RWPE1 (cell line): Measurements from ENCODE around the gene XG.
A peak's percentile ranks its signal among the peaks of the same experiment; 100 is the strongest.
"Not testable (repeated sequence)": the region's sequence is repeated elsewhere in the genome, so short reads cannot be mapped to it uniquely, and the experiment has no call there.

Source experiments
- CTCF ChIA-PET: fragments of 350-600 bp; sonication (Branson Sonifier 250); formaldehyde crosslinking; extraction: SDS; loops from one replicate; lab custom pipeline; 2021; lab: Yijun Ruan, JAX
- POLR2A ChIA-PET: fragments of 400-600 bp; formaldehyde crosslinking; extraction: SDS; loops from one replicate; lab custom pipeline; 2020; ENCODE audit warnings: antibody characterized with exemption; ENCODE audit not compliant: low non-redundant PET; lab: Yijun Ruan, JAX
- DNase-seq: peaks from one replicate; pipeline ENCODE4 v3.0.0; 2012; ENCODE audit warnings: low spot score
- H3K27ac ChIP-seq: fragments of 450-650 bp; 2 replicates; pipeline ENCODE4 v1.5.1; 2017
- TF ChIP-seq, protein P1 (sequence below): fragments of 450-650 bp; conservative IDR thresholded peaks from 2 replicates; pipeline ENCODE4 v1.5.1; 2017; ENCODE audit warnings: low read depth, mild to moderate bottlenecking

Gene XG

DNA sequence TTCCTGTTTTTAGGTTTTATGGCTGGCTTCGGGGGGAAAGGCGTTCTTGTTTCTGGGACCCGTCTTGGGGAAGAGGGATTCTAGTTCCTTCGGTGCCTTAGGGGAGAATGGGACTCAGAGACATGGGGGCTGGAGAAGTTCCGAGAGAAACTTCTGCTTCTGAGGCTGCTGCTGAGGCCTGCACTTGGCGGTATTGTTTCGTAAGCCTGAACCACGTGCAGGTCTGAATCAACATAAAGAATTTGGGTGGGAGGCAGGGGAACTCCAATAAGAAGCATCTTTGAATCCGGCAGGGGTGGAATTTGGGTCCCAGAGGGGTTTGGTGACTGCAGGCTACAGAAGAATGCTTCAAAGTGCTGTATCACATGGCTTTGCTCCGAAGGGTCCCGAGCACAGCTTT is 15.1 kb downstream of the XG start:
- DNase-seq, result no peak
- POLR2A ChIA-PET, result no interaction called here
- TF ChIP-seq, protein P1, sequence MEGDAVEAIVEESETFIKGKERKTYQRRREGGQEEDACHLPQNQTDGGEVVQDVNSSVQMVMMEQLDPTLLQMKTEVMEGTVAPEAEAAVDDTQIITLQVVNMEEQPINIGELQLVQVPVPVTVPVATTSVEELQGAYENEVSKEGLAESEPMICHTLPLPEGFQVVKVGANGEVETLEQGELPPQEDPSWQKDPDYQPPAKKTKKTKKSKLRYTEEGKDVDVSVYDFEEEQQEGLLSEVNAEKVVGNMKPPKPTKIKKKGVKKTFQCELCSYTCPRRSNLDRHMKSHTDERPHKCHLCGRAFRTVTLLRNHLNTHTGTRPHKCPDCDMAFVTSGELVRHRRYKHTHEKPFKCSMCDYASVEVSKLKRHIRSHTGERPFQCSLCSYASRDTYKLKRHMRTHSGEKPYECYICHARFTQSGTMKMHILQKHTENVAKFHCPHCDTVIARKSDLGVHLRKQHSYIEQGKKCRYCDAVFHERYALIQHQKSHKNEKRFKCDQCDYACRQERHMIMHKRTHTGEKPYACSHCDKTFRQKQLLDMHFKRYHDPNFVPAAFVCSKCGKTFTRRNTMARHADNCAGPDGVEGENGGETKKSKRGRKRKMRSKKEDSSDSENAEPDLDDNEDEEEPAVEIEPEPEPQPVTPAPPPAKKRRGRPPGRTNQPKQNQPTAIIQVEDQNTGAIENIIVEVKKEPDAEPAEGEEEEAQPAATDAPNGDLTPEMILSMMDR, result no peak
- no peak overlapping the region for H3K27ac ChIP-seq
- CTCF ChIA-PET, result no interaction called here

DNA sequence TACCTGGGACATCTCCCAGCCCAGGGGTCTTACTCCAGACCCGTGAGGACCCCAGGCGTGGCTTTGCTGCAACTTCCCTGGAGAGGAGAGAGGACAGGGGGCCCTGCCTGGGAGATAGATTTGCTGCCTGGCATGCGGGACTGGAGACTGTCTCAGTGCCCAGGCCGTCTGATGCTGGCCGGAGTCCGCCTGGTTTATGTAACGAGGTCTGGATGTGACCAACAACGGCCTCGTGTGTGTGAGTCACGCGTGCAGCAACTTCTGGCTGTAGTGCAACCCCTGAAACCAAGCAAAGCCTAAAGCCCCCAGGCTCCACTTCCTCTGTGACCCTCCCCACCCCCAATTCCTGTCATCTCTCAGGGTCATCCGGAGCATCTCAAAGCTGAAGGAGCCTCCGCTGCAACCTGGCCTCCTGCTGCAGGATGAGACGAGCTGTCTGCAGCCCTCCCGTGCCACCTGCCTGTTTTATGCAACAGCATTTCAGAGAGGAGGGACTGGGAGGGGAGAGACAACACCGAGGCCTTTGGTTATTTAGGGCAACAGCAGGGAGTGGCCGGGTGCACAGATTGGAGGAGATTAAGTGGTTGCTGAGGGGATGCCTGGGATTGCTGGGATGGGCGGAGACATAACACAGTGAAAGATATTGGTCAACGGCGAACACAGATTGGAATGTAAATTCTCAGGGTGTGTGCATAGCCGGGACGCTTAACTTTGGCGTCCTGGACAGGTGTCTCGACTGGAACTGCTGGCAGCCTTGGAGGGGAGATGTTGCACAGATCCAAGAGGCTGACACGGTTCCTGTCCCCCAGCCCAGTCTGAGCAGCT is 16.0 kb downstream of the XG start:
- ChIA-PET POLR2A (no interaction called here), CTCF (no interaction called here)
- H3K27ac ChIP-seq, result no peak overlapping the region
- peak; percentile 32 for DNase-seq
- TF ChIP-seq, protein P1, result no peak

DNA sequence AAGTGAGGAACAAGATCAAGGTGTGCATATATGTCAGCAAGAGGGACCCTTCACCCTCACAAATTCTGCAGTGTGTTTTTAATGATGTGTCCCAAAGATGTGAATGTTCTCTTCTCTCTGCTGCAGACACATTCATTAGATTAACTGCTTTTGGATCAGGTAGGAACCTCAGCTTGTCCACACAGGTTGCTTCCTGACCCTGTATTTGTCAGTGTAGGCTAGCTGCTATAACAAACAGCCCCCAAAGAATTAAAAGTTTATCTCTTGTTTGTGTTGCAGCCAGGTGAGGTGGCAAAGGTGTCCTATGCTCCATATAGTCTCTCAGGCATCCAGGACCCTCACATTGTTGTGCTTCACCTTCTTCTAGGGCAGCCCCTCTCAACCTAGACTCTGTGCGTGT is 17.8 kb downstream of the XG start:
- ChIA-PET CTCF (no interaction called here), POLR2A (no interaction called here)
- no peak for DNase-seq
- TF ChIP-seq, protein P1, result no peak
- no peak overlapping the region for H3K27ac ChIP-seq

DNA sequence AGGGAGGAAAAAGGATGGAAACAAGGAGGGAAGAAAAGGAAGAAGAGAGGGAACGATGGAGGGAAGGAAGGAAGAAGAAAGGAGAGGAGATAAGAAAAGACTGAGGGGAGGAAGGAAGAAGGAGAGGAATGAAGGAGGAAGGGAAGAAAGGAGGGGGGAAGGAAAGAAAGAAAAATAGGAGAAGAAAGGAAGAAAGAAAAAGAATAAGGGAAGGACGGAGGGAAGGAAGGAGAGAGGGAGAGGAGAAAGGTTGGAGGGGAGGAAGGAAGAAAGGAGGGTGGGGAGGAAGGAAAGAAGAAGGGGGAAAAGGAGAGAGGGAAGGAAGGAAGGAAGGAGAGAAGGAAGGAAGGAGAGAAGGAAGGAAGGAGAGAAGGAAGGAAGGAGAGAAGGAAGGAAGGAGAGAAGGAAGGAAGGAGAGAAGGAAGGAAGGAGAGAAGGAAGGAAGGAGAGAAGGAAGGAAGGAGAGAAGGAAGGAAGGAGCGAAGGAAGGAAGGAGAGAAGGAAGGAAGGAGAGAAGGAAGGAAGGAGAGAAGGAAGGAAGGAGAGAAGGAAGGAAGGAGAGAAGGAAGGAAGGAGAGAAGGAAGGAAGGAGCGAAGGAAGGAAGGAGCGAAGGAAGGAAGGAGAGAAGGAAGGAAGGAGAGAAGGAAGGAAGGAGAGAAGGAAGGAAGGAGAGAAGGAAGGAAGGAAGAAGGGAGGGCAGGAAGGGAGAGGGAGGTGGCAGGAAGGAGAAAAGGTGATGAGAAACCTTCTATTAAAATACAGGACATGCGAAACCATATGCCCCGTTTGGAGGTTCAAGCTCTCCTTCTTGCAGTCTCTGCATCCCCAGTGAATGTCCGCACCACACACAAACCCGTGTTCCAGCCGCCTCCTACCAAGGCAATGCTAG is 21.6 kb downstream of the XG start:
- CTCF ChIA-PET, DNase-seq, H3K27ac ChIP-seq, POLR2A ChIA-PET: not testable (repeated sequence)

DNA sequence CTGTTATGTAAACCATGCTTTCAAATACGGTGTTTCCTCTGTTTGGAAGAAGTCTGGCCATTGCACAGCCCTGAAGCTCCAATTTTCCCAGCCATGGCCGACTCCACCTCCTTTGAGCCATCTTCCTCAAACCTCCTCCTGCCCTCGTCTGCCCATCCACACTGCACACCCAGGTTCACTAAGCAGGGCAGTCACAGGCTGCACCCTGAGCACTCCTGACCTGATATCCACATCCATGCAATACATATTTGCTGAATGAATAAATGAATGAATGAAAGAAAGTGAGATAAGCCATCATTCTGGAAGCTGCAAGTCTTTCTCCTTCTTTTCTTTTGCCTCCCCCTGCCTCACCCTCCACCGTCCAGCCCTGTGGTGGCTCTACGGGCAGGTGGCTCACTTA is 22.2 kb downstream of the XG start:
- ChIA-PET POLR2A (no interaction called here), CTCF (no interaction called here)
- TF ChIP-seq, protein P1, result no peak
- DNase-seq, result no peak
- H3K27ac ChIP-seq, result no peak overlapping the region

DNA sequence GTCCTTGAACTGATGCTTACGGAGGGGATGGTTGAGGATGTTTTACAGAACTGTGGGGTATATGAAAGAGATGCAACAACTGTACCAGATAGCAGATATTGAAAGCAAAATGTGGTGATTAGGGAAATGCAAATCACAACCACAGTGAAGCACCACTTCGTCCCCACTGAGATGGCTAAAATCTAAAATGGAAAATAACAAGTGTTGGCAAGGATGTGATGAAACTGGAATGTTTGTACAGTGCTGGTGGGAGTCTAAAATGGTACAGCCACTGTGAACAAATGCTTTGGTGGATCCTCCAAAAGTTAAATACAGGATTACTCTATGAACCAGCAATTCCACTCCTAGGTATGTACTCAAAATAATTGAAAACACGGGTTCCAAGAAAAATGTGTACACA is 22.9 kb downstream of the XG start:
- H3K27ac ChIP-seq, result no peak overlapping the region
- no peak for DNase-seq
- ChIA-PET POLR2A (no interaction called here), CTCF (no interaction called here)
- TF ChIP-seq, protein P1, result no peak

DNA sequence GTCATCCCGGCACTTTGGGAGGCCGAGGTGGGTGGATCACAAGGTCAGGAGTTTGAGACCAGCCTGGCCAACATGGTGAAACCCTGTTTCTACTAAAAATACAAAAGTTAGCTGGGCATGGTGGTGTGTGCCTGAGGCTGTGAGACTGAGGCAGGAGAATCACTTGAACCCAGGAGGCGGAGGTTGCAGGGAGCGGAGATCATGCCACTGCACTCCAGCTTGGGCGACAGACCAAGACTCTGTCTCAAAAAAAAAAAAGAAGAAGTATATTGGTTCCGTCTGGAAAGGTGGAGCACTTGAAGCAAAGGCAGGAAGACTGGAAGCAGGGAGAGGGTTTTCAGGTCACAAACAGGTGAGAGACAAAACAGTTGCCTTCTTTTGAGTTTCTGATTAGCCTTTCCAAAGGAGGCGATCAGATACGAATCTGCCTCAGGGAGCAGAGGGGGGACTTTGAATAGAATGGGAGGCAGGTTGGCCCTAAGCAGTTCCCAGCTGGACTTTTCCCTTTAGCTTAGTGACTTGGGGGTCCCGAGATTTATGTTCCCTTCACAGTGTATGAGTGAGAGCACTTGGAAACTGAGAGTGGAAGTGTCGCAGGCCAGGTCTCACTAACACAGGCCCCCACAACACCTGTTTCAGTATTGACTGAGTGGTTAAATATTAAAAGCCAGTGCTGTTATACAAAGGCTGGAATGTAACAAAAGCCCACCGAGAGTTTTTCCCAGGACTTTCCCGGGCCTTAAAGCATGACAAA is 28.8 kb downstream of the XG start:
- CTCF ChIA-PET, H3K27ac ChIP-seq, POLR2A ChIA-PET, DNase-seq: not testable (repeated sequence)
